Astrocyte (in vitro differentiated cells and primary cell): Measurements from ENCODE around the gene TENT4B. TPM values are rescaled to one million over a fixed set of nuclear protein-coding genes. Genes with fewer than 3 reads are reported as not detected.

Experiments used
- DNase-seq: peaks from one replicate; pipeline ENCODE4 v3.0.0-alpha.2; 2010; ENCODE audit warnings: low read depth
- FAIRE-seq: peaks from 2 replicates; lab custom pipeline; 2011; peaks lifted over from hg19 to GRCh38; lab: Jason Lieb, UNC
- H2AFZ ChIP-seq: 2 replicates; pipeline ENCODE4 v1.6.0; 2012; ENCODE audit warnings: low read depth, low read length, inconsistent platforms
- H3K27ac ChIP-seq: 2 replicates; pipeline ENCODE4 v1.5.1; 2011; ENCODE audit warnings: low read depth, low read length, inconsistent platforms
- H3K27me3 ChIP-seq: 2 replicates; pipeline ENCODE4 v1.6.0; 2011; ENCODE audit warnings: low read length, inconsistent platforms; ENCODE audit not compliant: insufficient read depth
- H3K36me3 ChIP-seq: 2 replicates; pipeline ENCODE4 v1.5.1; 2011; ENCODE audit warnings: low read length, inconsistent platforms; ENCODE audit not compliant: insufficient read depth
- H3K4me1 ChIP-seq: 2 replicates; pipeline ENCODE4 v1.5.1; 2011; ENCODE audit warnings: low read length, inconsistent platforms; ENCODE audit not compliant: insufficient read depth
- H3K4me2 ChIP-seq: 2 replicates; pipeline ENCODE4 v1.6.0; 2012; ENCODE audit warnings: low read length, inconsistent platforms
- H3K4me3 ChIP-seq: 2 replicates; pipeline ENCODE4 v1.5.1; 2011; ENCODE audit warnings: low read depth, mild to moderate bottlenecking, low read length, inconsistent platforms; ENCODE audit not compliant: insufficient read depth
- H3K79me2 ChIP-seq: 2 replicates; pipeline ENCODE4 v1.6.0; 2012; ENCODE audit warnings: mild to moderate bottlenecking, low read length, inconsistent platforms; ENCODE audit not compliant: insufficient read depth
- H3K9ac ChIP-seq: 2 replicates; pipeline ENCODE4 v1.6.0; 2012; ENCODE audit warnings: mild to moderate bottlenecking, low read length, inconsistent platforms
- H3K9me3 ChIP-seq: 2 replicates; pipeline ENCODE4 v1.5.1; 2012; ENCODE audit warnings: low read depth, mild to moderate bottlenecking, low read length, inconsistent platforms; ENCODE audit not compliant: insufficient read depth
- H4K20me1 ChIP-seq: 2 replicates; pipeline ENCODE4 v1.6.0; 2012; ENCODE audit warnings: low read length, inconsistent platforms; ENCODE audit not compliant: insufficient read depth
- H3K27ac Mint-ChIP-seq: one replicate; pipeline ENCODE4 v1.8.0; 2021; ENCODE audit warnings: mild to moderate bottlenecking, mixed read lengths; ENCODE audit not compliant: unreplicated experiment
- H3K27me3 Mint-ChIP-seq: one replicate; pipeline ENCODE4 v1.8.0; 2021; ENCODE audit warnings: low read depth, mixed read lengths; ENCODE audit not compliant: unreplicated experiment
- H3K36me3 Mint-ChIP-seq: one replicate; pipeline ENCODE4 v1.8.0; 2021; ENCODE audit warnings: low read depth, mixed read lengths; ENCODE audit not compliant: unreplicated experiment
- H3K4me1 Mint-ChIP-seq: one replicate; pipeline ENCODE4 v1.8.0; 2021; ENCODE audit warnings: low read depth, mixed read lengths; ENCODE audit not compliant: unreplicated experiment
- H3K4me3 Mint-ChIP-seq: one replicate; pipeline ENCODE4 v1.8.0; 2021; ENCODE audit warnings: mild to moderate bottlenecking, moderate library complexity, mixed read lengths; ENCODE audit not compliant: unreplicated experiment
- H3K9me3 Mint-ChIP-seq: one replicate; pipeline ENCODE4 v1.8.0; 2021; ENCODE audit warnings: mild to moderate bottlenecking, mixed read lengths; ENCODE audit not compliant: unreplicated experiment
- CTCF ChIP-seq: IDR thresholded peaks from 2 replicates; pipeline ENCODE4 v1.5.1; 2011; ENCODE audit warnings: low read depth, mild to moderate bottlenecking, inconsistent platforms, low read length, moderate library complexity; ENCODE audit not compliant: insufficient read depth
- EZH2 ChIP-seq: IDR thresholded peaks from 2 replicates; pipeline ENCODE4 v1.6.1; 2012; ENCODE audit warnings: mild to moderate bottlenecking, low read length, inconsistent platforms; ENCODE audit not compliant: insufficient read depth
- total RNA-seq: library from RNA; stranded (reverse); gene quantifications from 2 replicates; pipeline ENCODE4 v1.2.1, GENCODE V29; 2021

Gene TENT4B
- total RNA-seq, 1 donor from 2014 or later, result 17.0 TPM

GRCh38 chr16:50244140-50244503 lies 91.0 kb downstream of the TENT4B start:
- Mint-ChIP-seq H3K27me3 (no peaks in the 10 kb centered on the region), H3K4me1 (peaks cover 10% of the 10 kb centered on the region), H3K36me3 (peaks cover 4% of the 10 kb centered on the region), H3K27ac (no peak overlapping the region), H3K9me3 (no peaks in the 10 kb centered on the region), H3K4me3 (no peak overlapping the region)
- Histone ChIP-seq H3K36me3 (no peaks in the 10 kb centered on the region), H3K9ac (no peak overlapping the region), H3K27me3 (peaks cover 7% of the 10 kb centered on the region), H4K20me1 (no peaks in the 10 kb centered on the region), H3K4me1 (peaks cover 21% of the 10 kb centered on the region), H3K9me3 (no peaks in the 10 kb centered on the region), H2AFZ (no peak overlapping the region), H3K79me2 (no peaks in the 10 kb centered on the region), H3K27ac (no peak overlapping the region), H3K4me2 (peak overlapping the region; percentile 91), H3K4me3 (no peak overlapping the region)
- FAIRE-seq, result no peak
- TF ChIP-seq EZH2 (no peak), CTCF (no peak)
- peak; percentile 24 for DNase-seq

GRCh38 chr16:50244504-50245416 lies 91.7 kb downstream of the TENT4B start:
- Mint-ChIP-seq H3K27ac (peak overlapping the region; percentile 3), H3K4me3 (peak overlapping the region; percentile 82), H3K9me3 (no peaks in the 10 kb centered on the region), H3K36me3 (peaks cover 4% of the 10 kb centered on the region), H3K4me1 (peaks cover 10% of the 10 kb centered on the region), H3K27me3 (no peaks in the 10 kb centered on the region)
- H4K20me1 ChIP-seq, result no peaks in the 10 kb centered on the region
- peak overlapping the region; percentile 31 for H2AFZ ChIP-seq
- peak overlapping the region; percentile 23 for H3K9ac ChIP-seq
- no peak overlapping the region for H3K27ac ChIP-seq
- H3K4me3 ChIP-seq, result peak overlapping the region; percentile 56
- no peak for FAIRE-seq
- peaks cover 7% of the 10 kb centered on the region for H3K27me3 ChIP-seq
- no peaks in the 10 kb centered on the region for H3K79me2 ChIP-seq
- H3K4me1 ChIP-seq, result peaks cover 21% of the 10 kb centered on the region
- H3K4me2 ChIP-seq, result peak overlapping the region; percentile 91
- H3K9me3 ChIP-seq, result no peaks in the 10 kb centered on the region
- DNase-seq, result no peak
- TF ChIP-seq EZH2 (no peak), CTCF (no peak)
- H3K36me3 ChIP-seq, result no peaks in the 10 kb centered on the region
